NCI-H2196 treated with DMSO at 0.1 percent for 48 hours (cell line): ENCODE measurements around the gene TNRC6A.
A peak's percentile ranks its signal among the peaks of the same experiment; 100 is the strongest.
"Not testable (repeated sequence)": the region's sequence is repeated elsewhere in the genome, so short reads cannot be mapped to it uniquely, and the experiment has no call there.

Source experiments
- DNase-seq: peaks from one replicate; lab custom pipeline; 2025; ENCODE audit not compliant: unreplicated experiment; lab: John Stamatoyannopoulos, UW

TNRC6A gene

GRCh38 chr16:24723663-24724062 lies 5.8 kb upstream of the TNRC6A start:
- DNase-seq = no peak

DNA sequence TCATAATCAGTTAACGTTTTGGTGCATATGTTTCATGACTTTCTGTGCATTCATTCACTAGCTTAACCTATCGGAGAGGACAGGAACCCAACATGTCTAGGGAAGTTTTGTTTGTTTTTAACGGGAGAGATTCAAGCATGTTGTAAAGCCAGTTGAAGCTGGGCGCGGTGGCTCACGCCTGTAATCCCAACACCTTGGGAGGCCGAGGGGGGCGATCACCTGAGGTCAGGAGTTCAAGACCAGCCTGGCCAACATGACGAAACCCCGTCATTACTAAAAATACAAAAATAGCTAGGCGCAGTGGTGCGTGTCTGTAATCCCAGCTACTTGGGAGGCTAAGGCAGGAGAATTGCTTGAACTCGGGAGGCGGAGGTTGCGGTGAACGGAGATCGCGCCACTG lies 1.4 kb upstream of the TNRC6A start:
- no peak for DNase-seq

GRCh38 chr16:24728891-24729242 lies 584 bp upstream of the TNRC6A start:
- no peak for DNase-seq

GRCh38 chr16:24729951-24730815 lies 732 bp downstream of the TNRC6A start:
- DNase-seq = no peak

GRCh38 chr16:24730914-24731313 lies 1.5 kb downstream of the TNRC6A start:
- DNase-seq = no peak

DNA sequence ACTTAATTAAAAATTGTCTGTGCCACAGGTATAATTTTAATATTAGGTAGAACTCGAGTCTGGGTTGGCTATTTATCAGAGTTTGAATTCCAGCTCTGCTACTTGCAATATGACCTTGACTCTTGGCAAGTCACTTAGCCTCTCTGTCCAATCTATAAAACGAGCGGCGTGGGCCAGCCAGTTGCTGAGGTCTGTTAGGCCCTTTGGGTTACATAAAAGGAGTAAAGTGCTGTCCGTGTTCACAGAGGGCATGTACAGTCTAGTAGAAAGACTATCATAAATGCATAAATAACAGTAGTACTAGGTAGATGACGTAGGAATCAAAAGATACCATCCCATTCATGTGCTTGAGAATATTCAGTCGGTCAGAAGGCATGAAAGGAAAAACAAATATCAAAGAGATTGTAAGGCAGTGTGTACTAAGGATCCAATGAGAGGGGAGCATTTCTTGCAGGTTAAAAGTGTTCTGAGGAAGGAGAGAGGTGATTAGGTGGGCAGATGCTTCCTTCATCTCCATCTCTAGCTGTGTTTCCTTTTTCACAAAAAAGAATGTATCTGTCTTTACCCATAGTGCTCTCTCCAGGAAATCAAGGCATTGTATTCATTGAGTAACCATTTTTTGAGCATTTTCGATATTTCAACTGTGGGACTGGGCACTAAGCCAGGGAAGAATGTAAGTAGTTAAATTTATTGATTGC lies 2.4 kb downstream of the TNRC6A start:
- DNase-seq = no peak

DNA sequence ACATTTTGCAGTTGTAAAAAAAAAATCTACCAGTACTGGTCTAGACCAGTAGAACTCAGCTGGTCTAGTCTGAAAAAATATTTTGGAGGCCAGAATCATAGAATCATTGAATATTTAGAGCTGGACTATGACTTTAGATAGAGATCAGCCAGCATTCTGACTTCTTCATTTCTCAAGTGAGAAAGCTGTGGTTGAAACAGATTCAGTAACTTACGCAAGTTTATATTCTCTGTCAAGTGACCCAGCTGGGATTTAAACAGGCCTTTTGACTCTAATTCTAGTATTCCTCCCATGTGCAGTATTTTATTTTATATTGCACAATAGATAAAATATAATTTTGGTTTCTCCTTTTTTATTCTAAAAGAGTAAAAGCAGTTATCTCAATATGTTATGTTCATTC lies 4.9 kb downstream of the TNRC6A start:
- no peak for DNase-seq

DNA sequence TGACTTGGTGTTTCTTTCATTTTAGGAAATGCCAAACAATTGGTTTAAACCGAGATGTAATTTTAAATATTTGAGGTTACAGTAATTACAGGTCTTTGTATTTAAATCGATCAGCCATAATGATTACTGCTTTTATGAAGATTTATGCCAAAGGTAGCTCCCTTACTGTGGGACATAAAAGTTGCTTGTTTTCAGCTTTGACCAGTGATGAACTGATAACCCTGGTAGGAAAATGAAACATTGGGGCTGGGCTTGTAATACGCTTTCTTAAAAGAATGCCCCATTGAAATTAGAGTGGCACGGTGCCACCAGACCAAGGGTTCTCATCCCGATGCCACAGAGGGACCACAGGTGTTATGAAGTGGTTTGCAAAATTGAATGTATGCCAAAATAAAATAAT lies 7.3 kb downstream of the TNRC6A start:
- DNase-seq = no peak

DNA sequence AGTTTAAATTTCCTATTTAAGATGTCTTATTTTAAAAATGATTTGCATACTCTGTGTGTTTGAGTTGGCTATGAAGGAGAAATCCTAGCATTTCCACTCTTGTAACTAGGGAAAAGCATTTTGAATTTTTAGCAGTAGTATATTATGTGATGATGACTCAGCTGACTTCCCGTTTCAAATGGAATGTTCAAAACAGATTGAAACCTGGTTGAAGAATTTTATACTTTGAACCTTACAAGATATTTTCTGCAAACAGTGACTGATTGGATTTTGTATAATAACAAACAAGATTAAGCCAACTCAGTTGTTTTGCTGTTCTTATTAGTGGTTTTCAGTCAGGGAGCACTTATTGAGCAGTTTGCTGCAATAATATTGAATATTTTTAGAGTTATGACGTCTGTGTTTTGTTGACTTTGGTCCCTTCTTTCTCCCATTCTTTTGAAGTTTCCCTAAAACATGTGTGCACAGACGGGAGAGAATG lies 8.0 kb downstream of the TNRC6A start:
- no peak for DNase-seq

DNA sequence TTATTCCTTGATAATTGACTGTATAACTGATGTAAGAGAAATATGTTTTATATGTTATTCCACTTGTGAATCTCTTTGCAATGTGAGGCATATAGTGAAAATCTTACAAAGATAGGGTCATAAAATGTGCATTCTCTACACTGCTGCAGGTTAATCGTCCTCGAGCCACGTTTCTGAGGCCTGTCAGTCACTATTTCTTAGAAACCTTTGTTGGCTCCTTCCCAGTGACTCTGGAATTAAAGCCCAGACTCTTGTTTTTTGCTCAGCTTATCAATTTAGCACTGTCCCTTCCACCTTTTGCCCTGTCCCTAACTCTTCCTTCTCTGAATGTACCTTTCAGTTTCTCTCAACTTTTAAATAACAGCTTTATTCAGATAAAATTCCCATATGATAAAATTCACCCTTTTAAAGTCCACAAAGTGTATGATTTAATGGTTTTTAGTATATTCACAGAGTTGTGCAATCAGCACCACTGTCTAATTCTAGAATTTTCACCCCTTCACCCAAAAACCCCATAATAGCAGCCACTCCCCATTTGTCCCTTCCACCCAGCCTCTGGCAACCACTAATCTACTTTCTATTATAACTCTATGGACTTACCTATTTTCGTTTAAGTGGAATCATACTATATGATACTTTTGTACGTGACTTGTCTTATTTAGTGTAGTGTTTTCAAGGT lies 8.6 kb downstream of the TNRC6A start:
- DNase-seq = no peak

- no peak for DNase-seq
Measured at GRCh38 chr16:24738895-24739294, 9.4 kb downstream of the TNRC6A start.

DNA sequence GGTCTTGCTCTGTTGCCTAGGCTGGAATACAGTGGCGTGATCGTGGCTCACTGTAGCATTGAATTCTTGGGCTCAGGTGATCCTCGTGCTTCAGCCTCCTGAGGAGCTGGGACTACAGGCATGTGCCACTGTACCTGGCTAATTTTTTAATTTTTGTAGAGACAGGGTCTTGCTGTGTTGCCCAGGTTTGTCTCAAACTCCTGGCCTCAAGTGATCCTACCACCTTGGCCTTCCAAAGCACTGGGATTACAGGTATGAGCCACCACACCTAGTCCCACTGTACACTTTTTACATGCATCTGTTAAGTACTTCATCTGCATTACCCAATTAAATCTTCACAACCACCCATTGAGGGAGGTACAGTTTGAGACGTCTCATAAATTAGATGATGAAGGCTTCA lies 12.4 kb downstream of the TNRC6A start:
- DNase-seq = no peak

GRCh38 chr16:24742610-24743009 lies 13.2 kb downstream of the TNRC6A start:
- DNase-seq = not testable (repeated sequence)

DNA sequence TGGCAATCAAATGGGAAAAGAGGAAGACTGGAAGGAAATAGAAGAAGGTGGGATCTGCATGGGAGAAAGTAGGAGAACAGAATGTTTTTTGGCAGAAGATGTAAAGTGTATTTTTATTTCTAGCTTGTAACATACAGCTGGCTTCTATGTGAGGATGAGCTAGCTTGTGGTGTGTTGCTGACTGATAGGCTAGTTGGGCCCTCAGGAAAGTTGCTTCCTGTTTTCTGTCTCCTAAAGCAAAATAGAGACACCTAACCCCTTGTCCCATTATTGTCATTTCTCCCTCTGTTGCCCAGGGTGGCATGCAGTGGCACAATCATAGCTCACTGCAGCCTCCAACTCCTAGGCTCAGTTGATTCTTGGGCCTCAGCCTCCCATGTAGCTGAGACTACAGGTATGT lies 15.9 kb downstream of the TNRC6A start:
- no peak for DNase-seq

- DNase-seq = no peak
Measured at GRCh38 chr16:24745791-24746190, 16.3 kb downstream of the TNRC6A start.

DNA sequence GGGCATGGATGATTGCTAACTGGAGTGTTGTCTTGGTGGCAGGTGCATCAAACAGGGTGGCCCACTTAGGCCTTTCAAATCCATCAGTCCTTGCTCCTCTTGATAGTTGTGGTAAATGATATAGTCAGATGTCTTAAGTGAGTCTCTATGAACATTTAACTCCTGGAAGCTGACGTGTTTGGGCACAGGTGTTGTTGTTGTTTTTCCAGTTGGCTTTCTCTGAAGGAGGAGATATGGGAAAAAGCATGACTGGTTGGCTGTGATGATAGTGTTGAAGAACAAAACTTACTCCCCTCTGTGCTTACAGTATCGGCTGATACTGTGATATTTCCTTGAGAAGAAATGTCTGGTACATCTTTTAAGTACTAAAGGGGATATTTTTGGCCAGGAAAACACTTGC lies 18.0 kb downstream of the TNRC6A start:
- no peak for DNase-seq

- peak; percentile 38 for DNase-seq
Measured at GRCh38 chr16:24748242-24748641, 18.8 kb downstream of the TNRC6A start.

GRCh38 chr16:24749310-24749709 lies 19.9 kb downstream of the TNRC6A start:
- no peak for DNase-seq

- not testable (repeated sequence) for DNase-seq
Measured at GRCh38 chr16:24749872-24750271, 20.4 kb downstream of the TNRC6A start.

DNA sequence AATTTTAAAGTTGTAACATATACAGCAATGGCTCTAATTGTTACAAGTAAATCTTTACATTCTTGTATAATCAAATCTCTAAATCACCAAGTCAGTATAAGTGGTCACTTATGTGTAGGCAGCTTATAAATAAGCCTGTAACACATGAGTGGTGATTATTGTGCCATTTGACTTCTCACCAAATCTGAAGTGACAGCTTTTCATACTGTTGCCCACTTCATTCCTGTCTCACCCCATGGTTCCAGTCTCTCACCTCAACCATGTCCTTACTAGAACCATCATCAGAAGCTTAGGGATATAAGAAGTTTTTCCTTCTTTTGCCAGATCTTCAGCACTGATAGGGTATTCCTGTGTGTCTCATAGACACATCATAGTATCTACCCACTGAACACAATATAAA lies 23.5 kb downstream of the TNRC6A start:
- DNase-seq = no peak

DNA sequence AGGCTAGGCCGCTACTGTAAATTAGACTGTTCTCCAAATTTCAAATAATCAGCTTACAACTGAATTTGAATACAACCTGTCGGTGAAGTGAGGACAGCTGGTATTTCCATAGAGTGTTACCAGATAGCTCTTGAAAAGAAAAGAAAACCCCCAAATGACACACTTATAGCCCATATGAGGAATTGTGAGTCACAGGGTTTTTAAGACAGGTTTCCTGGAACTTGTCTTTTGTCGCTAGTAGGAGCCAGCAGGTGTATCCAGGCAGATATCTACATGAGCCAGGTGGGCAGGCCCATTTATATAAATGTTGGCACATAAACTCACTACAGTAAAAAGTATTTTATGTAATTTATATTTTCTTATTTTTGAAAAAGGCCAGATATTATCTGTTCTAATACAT lies 24.0 kb downstream of the TNRC6A start:
- peak; percentile 66 for DNase-seq

- no peak for DNase-seq
Measured at GRCh38 chr16:24754543-24754942, 25.1 kb downstream of the TNRC6A start.
